D341Med (cell line): Measurements from ENCODE around the gene ARHGAP24.
"Not testable (repeated sequence)": the region's sequence is repeated elsewhere in the genome, so short reads cannot be mapped to it uniquely, and the experiment has no call there.

ENCODE experiments used
- DNase-seq: peaks from one replicate; pipeline ENCODE4 v3.0.0; 2012; ENCODE audit warnings: low spot score

Gene ARHGAP24

GRCh38 chr4:85518526-85518925, 43.6 kb downstream of the ARHGAP24 start:
- DNase-seq, result not testable (repeated sequence)

GRCh38 chr4:85520765-85521749, 46.1 kb downstream of the ARHGAP24 start:
- DNase-seq, result no peak

- DNase-seq, result no peak
Observed at GRCh38 chr4:85522277-85522676, 47.3 kb downstream of the ARHGAP24 start.

GRCh38 chr4:85522836-85523235, 47.9 kb downstream of the ARHGAP24 start:
- DNase-seq, result no peak

- DNase-seq, result no peak
Observed at GRCh38 chr4:85527815-85528214, 52.9 kb downstream of the ARHGAP24 start.

- DNase-seq, result no peak
Observed at GRCh38 chr4:85531560-85532341, 56.8 kb downstream of the ARHGAP24 start.

- no peak for DNase-seq
Observed at GRCh38 chr4:85534120-85534519, 59.2 kb downstream of the ARHGAP24 start.

GRCh38 chr4:85543832-85544231, 68.9 kb downstream of the ARHGAP24 start:
- DNase-seq, result no peak

GRCh38 chr4:85544751-85545150, 69.8 kb downstream of the ARHGAP24 start:
- no peak for DNase-seq

GRCh38 chr4:85548116-85548515, 73.2 kb downstream of the ARHGAP24 start:
- DNase-seq, result no peak

- no peak for DNase-seq
Observed at GRCh38 chr4:85548841-85549240, 73.9 kb downstream of the ARHGAP24 start.

- no peak for DNase-seq
Observed at GRCh38 chr4:85555206-85555605, 80.3 kb downstream of the ARHGAP24 start.

- DNase-seq, result no peak
Observed at GRCh38 chr4:85556283-85556682, 81.3 kb downstream of the ARHGAP24 start.

GRCh38 chr4:85557016-85557901, 82.3 kb downstream of the ARHGAP24 start:
- DNase-seq, result no peak

GRCh38 chr4:85565761-85566480, 91.0 kb downstream of the ARHGAP24 start:
- no peak for DNase-seq

- DNase-seq, result no peak
Observed at GRCh38 chr4:85569730-85570299, 94.9 kb downstream of the ARHGAP24 start.

GRCh38 chr4:85570388-85570787, 95.4 kb downstream of the ARHGAP24 start:
- no peak for DNase-seq

- DNase-seq, result no peak
Observed at GRCh38 chr4:85571008-85571407, 96.1 kb downstream of the ARHGAP24 start.

GRCh38 chr4:85573270-85573669, 98.3 kb downstream of the ARHGAP24 start:
- DNase-seq, result no peak

GRCh38 chr4:85577307-85577706, 102.4 kb downstream of the ARHGAP24 start:
- no peak for DNase-seq

GRCh38 chr4:85579942-85580341, 105.0 kb downstream of the ARHGAP24 start:
- no peak for DNase-seq
